ENCODE data around the gene ACKR2. TPM values are rescaled to one million over a fixed set of nuclear protein-coding genes. Genes with fewer than 3 reads are reported as not detected.

The ACKR2 gene
- total and polyA plus RNA-seq, 2 of the 13 experiments (the other 11 are each of a cell fraction or from before 2014, with no cell fraction given): 1.1 to 1.9 TPM

GRCh38 chr3:42804831-42805132, 4.5 kb upstream of the ACKR2 start (continued):
- TF ChIP-seq FOXA1 (IDR thresholded peaks at IDR 0.05): no peak
- TF ChIP-seq FOXA1 (CRISPR knock-in tag; IDR thresholded peaks at IDR 0.05): no peak
- peak; percentile 66; the same call in 1 of the 2 replicates for TF ChIP-seq ZNF564 (CRISPR knock-in tag; IDR thresholded peaks at IDR 0.05)
- no peak for TF ChIP-seq JUN (CRISPR knock-in tag; IDR thresholded peaks at IDR 0.05)
- no peak for TF ChIP-seq MXD1 (CRISPR knock-in tag; IDR thresholded peaks at IDR 0.05)
- no peak for TF ChIP-seq NFATC3 (CRISPR knock-in tag; IDR thresholded peaks at IDR 0.05)
- no peak for TF ChIP-seq PHF8 (CRISPR knock-in tag; IDR thresholded peaks at IDR 0.05)
- TF ChIP-seq HDAC2 (CRISPR knock-in tag; IDR thresholded peaks at IDR 0.05): no peak
- no peak for TF ChIP-seq TGIF2 (CRISPR knock-in tag; IDR thresholded peaks at IDR 0.05)
- TF ChIP-seq NFE2L1 (CRISPR knock-in tag; IDR thresholded peaks at IDR 0.05; ENCODE audit: borderline replicate concordance): no peak
- TF ChIP-seq TP53 (CRISPR knock-in tag; conservative IDR thresholded peaks at IDR 0.05): no peak
- TF ChIP-seq CSRNP1 (CRISPR knock-in tag; IDR thresholded peaks at IDR 0.05): peak; percentile 71; the same call in 1 of the 2 replicates
- TF ChIP-seq ZNF546 (CRISPR knock-in tag; conservative IDR thresholded peaks at IDR 0.05): peak; percentile 3; the same call in 1 of the 2 replicates
- TF ChIP-seq NR0B2 (CRISPR knock-in tag; IDR thresholded peaks at IDR 0.05): no peak
- no peak for TF ChIP-seq ZNF569 (CRISPR knock-in tag; IDR thresholded peaks at IDR 0.05; ENCODE audit: borderline replicate concordance)
- TF ChIP-seq ZBED4 (CRISPR knock-in tag; IDR thresholded peaks at IDR 0.05; ENCODE audit: borderline replicate concordance): 0 out of 2 replicates have a peak, but pooled peaks have one; percentile 8
- TF ChIP-seq ZNF652 (CRISPR knock-in tag; IDR thresholded peaks at IDR 0.05; ENCODE audit: borderline replicate concordance, low read depth): no peak
- no peak for TF ChIP-seq ZBTB25 (CRISPR knock-in tag; IDR thresholded peaks at IDR 0.05)
- TF ChIP-seq FOXA3 (CRISPR knock-in tag; IDR thresholded peaks at IDR 0.05): no peak
- peak; percentile 3; the same call in 1 of the 2 replicates for TF ChIP-seq FOSL1 (CRISPR knock-in tag; IDR thresholded peaks at IDR 0.05; ENCODE audit: borderline replicate concordance)
- no peak for TF ChIP-seq ZNF7 (CRISPR knock-in tag; IDR thresholded peaks at IDR 0.05)
- no peak for TF ChIP-seq HINFP (CRISPR knock-in tag; IDR thresholded peaks at IDR 0.05; ENCODE audit: low read depth)
